Central memory CD4-positive, alpha-beta T cell (primary cell): ENCODE results near the gene SNAPC1.
"Not testable (repeated sequence)": the region's sequence is repeated elsewhere in the genome, so short reads cannot be mapped to it uniquely, and the experiment has no call there.

Source experiments
- DNase-seq: peaks from one replicate; pipeline ENCODE4 v3.0.0; 2022
- total RNA-seq, 3 experiments: gene quantifications; one replicate each; lab custom pipeline; 2026; lab: John Stamatoyannopoulos, UW

SNAPC1 gene, protein sequence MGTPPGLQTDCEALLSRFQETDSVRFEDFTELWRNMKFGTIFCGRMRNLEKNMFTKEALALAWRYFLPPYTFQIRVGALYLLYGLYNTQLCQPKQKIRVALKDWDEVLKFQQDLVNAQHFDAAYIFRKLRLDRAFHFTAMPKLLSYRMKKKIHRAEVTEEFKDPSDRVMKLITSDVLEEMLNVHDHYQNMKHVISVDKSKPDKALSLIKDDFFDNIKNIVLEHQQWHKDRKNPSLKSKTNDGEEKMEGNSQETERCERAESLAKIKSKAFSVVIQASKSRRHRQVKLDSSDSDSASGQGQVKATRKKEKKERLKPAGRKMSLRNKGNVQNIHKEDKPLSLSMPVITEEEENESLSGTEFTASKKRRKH
- total RNA-seq: 10.8 to 22.3 (median 12.7) reads per million in 3 experiments

GRCh38 chr14:61761959-61762786 is at the start of gene SNAPC1:
TSS of gene SNAPC1 (plus strand) at chr14:61762420. CDS start at chr14:61762461, 41 bp downstream.
- DNase-seq: peak; percentile 97

GRCh38 chr14:61713724-61714437 is 48.3 kb upstream of the SNAPC1 start:
- DNase-seq: no peak

DNA sequence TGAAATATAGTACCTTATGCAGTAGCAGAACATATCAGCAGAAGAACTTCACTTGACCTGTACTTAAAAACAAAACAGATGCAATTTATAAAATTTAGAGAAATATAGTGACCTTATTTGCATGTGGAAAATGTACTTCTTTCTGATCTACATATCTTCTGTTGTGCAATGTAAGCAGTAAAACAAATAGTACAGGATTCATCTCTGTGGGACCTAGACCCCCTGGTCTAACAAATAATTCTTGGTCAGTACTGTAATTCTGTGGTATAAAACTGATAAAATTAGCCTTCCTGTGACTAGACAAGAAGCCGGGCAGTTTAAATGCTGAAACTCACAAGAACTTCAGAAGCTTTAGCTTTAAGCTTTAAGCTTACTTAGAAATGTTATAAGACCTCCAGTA is 45.3 kb upstream of the SNAPC1 start:
- no peak for DNase-seq

GRCh38 chr14:61718039-61718438 is 44.2 kb upstream of the SNAPC1 start:
- DNase-seq: no peak

DNA sequence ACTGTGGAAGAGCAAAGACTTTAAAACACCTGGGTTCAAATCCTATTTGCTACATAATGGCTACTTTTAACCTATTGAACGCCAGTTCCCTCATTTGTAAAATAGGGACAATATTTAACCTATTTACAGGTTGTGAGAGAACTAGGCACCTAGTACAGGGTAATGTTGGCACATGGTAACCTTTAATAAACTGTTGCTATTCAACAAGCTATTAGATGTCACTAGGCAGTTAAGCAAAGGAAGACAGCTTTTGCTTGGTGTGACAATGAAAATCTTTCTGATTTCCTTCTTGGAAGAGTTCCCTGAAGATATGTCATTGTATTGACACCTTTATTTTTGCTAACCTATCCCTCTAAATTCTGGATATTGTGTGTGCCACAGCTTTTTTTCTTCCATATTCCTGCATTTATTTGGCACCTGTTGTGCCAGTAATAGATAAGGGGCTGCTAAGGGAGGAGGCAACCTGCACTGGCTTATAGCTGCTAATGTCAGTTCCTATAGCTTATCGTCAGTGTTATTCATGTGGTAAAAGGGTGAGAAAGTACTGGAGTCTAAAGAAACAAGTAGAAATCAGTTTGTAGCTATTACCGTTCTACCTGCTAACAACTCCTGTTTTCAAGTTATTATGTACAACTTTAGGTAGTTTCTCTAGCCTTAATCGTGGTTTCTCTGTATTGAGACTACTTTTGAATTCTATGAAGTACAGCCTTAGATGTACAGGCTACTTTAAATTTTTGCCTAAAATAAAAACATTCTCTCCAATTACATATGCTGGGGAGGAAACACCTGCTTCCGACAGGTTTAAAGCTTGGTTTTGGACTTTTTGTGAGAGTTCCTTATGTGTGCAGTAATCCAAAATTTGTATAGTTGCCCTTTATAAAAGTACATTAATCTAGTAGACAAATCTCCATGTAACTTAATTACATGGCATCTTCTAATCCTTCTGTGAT is 42.6 kb upstream of the SNAPC1 start:
- no peak for DNase-seq

DNA sequence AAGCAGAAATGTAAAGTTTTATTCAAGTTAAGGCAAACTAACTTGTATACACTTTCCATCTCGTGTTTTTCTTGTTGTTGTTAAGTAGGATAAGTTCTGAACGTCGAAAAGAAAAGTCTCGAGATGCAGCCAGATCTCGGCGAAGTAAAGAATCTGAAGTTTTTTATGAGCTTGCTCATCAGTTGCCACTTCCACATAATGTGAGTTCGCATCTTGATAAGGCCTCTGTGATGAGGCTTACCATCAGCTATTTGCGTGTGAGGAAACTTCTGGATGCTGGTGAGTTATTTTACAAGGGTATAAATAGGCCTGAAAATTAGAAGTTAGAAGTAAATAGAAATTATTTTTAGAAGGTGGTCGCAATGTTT is 41.9 kb upstream of the SNAPC1 start:
- no peak for DNase-seq

DNA sequence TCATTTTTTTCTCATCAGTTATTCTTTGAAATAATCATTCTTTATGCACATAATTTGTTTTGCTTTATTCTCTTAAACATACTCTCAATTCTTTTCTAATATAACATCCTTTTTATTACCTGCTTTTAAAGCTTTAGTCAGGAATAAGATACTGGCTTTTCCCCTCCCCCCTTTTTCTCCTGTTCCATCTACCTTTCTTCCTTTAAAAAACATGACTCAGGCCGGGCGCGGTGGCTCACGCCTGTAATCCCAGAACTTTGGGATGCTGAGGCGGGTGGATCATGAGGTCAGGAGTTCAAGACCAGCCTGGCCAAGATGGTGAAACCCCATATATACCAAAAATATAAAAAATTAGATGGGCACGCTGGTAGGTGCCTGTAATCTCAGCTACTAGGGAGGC is 41.5 kb upstream of the SNAPC1 start:
- DNase-seq: no peak

DNA sequence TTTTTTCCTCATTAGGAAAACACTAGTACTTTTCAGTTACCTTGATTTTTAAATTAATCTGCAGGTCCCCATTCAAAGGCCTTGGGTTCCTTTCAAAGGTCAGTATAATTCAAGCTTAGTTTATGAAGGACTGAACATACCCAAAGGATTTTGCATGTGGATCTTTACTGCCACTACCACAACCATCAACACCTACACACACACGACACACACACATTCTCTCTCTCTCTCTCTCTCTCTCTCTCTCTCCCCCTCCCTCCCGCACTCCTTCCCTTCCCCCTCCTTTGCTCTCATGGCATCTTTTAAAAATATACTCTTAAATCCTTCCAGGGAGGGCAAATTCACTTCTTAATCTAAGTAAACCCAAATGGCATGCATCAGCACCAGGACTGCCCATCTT is 38.1 kb upstream of the SNAPC1 start:
- DNase-seq: no peak

- no peak for DNase-seq
Measured at GRCh38 chr14:61726778-61727658, 35.2 kb upstream of the SNAPC1 start.

- DNase-seq: peak; percentile 19
Measured at GRCh38 chr14:61730756-61731373, 31.4 kb upstream of the SNAPC1 start.

- DNase-seq: no peak
Measured at GRCh38 chr14:61733972-61734371, 28.2 kb upstream of the SNAPC1 start.

DNA sequence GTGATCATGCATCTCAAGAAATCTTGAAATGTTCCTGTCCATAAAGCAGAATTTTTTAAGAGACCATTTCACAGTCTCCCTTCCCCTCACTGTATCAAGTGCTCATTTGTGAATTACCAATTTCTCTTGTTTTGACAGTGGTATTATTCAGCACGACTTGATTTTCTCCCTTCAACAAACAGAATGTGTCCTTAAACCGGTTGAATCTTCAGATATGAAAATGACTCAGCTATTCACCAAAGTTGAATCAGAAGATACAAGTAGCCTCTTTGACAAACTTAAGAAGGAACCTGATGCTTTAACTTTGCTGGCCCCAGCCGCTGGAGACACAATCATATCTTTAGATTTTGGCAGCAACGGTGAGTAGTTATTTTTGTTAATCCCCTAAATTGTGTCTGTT is 25.5 kb upstream of the SNAPC1 start:
- DNase-seq: no peak

DNA sequence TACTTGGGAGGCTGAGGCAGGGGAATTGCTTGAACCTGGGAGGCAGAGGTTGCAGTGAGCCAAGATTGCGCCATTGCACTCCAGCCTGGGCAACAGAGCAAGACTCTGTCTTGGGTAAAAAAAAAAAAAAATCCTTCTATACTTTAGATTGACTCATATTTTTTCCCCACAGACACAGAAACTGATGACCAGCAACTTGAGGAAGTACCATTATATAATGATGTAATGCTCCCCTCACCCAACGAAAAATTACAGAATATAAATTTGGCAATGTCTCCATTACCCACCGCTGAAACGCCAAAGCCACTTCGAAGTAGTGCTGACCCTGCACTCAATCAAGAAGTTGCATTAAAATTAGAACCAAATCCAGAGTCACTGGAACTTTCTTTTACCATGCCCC is 24.3 kb upstream of the SNAPC1 start:
- DNase-seq: no peak

- no peak for DNase-seq
Measured at GRCh38 chr14:61739133-61739532, 23.1 kb upstream of the SNAPC1 start.

DNA sequence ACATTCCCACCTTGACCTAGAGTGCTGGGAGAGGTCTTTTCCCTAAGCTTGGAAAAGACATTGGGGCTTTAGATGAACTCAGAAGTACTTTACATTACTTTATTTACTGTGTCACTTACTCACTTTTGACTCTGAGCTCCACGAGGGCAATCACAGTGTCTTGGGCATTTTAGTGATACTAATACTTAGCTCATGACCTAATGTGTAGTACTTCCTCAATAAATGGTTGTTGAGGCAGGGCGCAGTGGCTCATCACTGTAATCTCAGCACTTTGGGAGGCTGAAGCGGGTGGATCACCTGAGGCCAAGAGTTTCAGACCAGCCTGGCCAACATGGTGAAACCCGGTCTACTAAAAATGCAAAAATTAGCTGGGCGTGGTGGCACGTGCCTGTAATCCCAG is 19.8 kb upstream of the SNAPC1 start:
- no peak for DNase-seq

DNA sequence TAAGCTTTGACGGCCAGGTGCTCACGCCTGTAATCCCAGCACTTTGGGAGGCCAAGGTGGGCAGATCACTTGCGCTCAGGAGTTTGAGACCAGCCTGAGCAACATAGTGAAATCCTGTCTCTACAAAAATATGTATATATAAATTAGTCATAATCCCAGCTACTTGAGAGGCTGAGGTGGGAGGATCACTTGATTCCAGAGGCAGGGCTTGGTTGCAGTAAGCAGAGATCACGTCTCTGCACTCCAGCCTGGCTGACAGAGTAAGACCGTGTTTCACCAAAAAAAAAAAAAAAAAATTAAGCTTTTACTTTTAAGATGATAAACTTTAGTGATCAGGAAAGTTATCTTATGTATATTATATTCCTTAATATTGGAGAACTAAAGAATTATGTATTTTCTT is 18.0 kb upstream of the SNAPC1 start:
- DNase-seq: no peak

DNA sequence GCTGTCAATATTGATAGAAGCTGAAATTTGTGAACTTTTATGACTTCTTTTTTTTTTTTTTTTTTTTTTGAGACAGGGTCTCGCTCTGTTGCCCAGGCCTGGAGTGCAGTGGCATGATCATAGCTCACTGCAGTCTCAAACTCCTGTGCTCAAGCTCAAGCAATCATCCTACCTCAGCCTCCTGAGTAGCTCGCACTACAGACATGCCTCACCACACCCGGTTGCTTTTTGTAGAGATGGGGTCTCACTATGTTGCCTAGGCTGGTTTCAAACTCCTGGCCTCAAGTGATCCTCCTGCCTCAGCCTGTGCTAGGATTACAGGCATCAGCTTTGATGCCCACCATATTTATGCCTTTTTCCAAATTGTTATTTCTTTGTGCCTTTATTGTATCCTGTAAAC is 15.9 kb upstream of the SNAPC1 start:
- DNase-seq: not testable (repeated sequence)

DNA sequence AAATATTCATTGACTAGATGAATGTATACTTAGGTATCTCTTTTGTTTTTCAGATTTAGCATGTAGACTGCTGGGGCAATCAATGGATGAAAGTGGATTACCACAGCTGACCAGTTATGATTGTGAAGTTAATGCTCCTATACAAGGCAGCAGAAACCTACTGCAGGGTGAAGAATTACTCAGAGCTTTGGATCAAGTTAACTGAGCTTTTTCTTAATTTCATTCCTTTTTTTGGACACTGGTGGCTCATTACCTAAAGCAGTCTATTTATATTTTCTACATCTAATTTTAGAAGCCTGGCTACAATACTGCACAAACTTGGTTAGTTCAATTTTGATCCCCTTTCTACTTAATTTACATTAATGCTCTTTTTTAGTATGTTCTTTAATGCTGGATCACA is 15.3 kb upstream of the SNAPC1 start:
- DNase-seq: no peak

DNA sequence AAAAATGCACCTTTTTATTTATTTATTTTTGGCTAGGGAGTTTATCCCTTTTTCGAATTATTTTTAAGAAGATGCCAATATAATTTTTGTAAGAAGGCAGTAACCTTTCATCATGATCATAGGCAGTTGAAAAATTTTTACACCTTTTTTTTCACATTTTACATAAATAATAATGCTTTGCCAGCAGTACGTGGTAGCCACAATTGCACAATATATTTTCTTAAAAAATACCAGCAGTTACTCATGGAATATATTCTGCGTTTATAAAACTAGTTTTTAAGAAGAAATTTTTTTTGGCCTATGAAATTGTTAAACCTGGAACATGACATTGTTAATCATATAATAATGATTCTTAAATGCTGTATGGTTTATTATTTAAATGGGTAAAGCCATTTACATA is 14.9 kb upstream of the SNAPC1 start:
- DNase-seq: no peak

- DNase-seq: no peak
Measured at GRCh38 chr14:61749264-61749663, 13.0 kb upstream of the SNAPC1 start.

- no peak for DNase-seq
Measured at GRCh38 chr14:61749867-61750266, 12.4 kb upstream of the SNAPC1 start.
